Tongue (tissue), 1 donor: ENCODE data around the gene GYPB. TPM values are rescaled to one million over a fixed set of nuclear protein-coding genes. Genes with fewer than 3 reads are reported as not detected.

Experiments used
- total RNA-seq: library from RNA; depleted of rRNA; stranded (reverse); fragments of >200 nt; gene quantifications from one replicate; pipeline ENCODE4 v1.2.3, GENCODE V29; 2014

The GYPB gene
- total RNA-seq, 1 donor from 2014 or later, result 5.1 TPM

Other genes starting within 250 kb of the GYPB start
- 0.51 TPM for gene GYPE, start 113.8 kb downstream of the GYPB start, total RNA-seq
- 5.3 TPM for gene GYPA, start 121.3 kb upstream of the GYPB start, total RNA-seq